GM12873 (cell line): ENCODE data around the gene DESI2.

Experiments used
- CTCF ChIP-seq: IDR thresholded peaks from 2 replicates; pipeline ENCODE4 v1.5.1; 2012; ENCODE audit warnings: low read depth, mild to moderate bottlenecking, moderate library complexity, low read length, control low read depth; ENCODE audit not compliant: insufficient read depth; ENCODE audit errors: missing control alignments

Gene DESI2

GRCh38 chr1:244732851-244733450 is 80.0 kb downstream of the DESI2 start:
- TF ChIP-seq CTCF: no peak

- TF ChIP-seq CTCF: no peak
Observed at GRCh38 chr1:244735404-244735803, 82.5 kb downstream of the DESI2 start.

GRCh38 chr1:244735876-244736561 is 83.1 kb downstream of the DESI2 start:
- no peak for TF ChIP-seq CTCF

- TF ChIP-seq CTCF: no peak
Observed at GRCh38 chr1:244741692-244742091, 88.8 kb downstream of the DESI2 start.

GRCh38 chr1:244749230-244750016 is 96.5 kb downstream of the DESI2 start:
- TF ChIP-seq CTCF: no peak

- no peak for TF ChIP-seq CTCF
Observed at GRCh38 chr1:244751271-244751895, 98.5 kb downstream of the DESI2 start.

GRCh38 chr1:244755673-244756072 is 102.7 kb downstream of the DESI2 start:
- no peak for TF ChIP-seq CTCF
